IPS-11a (cell line): ENCODE measurements around the gene FHDC1.

Source experiments
- H3K4me3 ChIP-seq: one replicate; pipeline ENCODE4 v1.5.1; 2013; ENCODE audit warnings: low read depth, low read length, control low read depth

FHDC1 gene

DNA sequence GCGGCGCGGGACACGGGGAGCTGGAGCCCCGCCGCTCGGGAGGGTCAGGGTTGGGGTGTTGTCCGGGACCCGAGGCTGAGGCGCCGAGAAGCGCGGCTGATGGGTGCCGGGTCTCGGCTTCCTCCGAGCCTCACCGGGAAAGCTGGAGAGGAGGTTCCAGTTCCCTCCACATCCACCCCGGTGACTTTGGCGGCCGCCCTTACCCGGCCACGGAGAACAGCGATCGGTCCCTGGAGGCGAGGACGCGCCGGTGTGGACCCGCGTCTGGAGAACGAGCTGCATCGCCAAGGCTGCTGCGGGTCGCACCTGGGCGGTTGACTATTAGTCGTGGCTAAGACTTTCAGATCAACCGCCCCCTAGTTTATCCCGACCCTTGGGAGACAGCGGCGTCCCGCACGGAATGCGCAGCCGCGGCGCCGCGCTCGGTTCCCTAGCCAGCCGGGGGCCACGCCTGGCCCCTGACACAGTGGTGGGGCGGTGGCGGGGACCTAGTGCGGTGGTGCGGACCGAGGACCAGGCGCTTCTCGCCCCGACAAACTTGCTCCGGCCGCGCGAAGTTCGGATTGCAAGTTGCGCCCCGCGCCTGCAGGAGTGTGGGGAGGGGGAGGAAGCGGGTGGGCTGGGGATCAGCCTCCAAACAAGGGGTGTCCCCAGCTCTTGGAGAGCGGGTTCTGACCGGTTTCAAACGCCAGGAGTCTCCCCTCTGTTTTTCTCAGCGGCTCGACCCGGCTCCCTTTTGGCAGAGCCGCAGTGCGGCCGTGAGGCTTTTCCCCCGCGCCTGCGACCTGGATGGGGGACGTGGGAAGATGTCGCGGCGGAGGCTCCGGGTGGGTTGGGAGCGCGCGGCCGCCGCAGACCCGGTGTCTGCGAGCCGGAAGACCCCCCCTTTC lies 568 bp downstream of the FHDC1 start:
- H3K4me3 ChIP-seq: peak overlapping the region; percentile 81

DNA sequence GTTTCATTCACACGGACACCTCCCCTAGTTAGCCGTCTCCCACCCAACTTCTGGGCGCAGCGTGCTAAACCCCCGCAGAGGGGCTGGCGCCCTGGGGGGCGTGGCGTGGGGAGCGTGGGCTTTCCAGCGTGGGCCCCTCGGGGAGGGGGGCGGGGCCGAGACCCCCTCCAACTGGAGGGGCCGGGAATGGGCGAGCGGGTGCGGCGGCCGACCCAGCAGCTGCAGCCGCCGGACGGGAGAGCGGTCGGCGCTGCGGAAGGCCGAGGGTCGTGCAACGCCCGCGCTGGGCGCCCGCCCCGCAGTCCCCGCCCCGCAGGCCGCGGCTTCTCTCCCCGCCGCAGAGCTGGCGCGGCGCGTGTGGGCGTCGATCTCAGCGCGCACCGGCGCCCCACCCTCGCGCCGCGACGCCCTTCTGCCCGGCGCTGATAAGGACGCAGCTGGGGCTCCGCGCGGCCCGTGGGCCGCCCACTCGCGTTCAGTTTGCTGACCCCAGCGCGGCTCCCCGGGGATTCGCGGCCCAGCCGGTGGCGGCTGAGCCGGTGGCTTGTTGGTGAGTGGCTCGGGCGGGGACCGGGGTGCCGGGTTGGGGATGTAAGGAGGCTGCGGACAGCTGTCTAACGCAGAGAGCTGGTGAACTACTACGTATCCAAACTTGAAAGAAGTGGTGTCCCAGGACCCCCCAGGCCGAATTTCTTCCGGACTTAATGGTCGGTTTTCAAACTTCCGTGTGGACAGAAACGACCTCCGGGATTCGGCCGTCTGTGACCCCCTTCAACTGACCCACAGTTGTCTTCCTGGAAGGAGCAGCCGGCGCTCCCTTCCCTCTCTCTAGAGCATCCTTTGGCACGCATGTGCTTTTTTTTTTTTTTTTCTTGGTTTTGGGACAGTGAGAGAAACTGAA lies 1.5 kb downstream of the FHDC1 start:
- H3K4me3 ChIP-seq: peak overlapping the region; percentile 81

DNA sequence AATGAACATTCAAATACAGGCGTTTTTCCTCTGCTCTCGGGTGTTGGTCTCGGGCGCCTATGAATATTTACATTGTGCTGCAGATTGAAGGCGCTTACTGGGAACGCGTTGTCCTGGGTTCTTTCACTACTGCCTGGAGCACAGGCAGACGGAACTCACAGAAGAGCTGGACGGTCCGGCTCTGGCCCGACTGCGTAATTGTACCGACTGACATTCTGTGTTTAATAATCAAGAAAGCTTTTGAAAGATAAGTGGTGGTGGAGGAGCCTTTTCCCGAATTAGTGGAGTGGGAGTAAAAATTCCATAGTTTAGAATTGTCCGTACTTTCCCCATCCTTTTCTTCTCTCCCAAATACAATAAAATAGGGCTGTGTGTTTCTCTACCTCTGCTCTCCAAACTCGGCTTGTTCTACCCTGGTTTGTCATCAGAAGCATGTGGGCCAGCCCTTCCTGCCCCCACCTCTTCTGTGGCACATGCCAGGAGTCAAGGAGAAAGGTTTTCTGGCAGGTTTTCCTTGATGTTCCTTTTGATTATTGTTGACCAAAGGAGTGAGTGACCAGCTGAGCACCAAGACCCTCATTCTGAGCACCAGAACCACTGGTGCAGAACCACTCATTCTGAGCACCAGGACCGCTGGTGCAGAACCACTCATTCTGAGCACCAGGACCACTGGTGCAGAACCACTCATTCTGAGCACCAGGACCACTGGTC lies 2.3 kb downstream of the FHDC1 start:
- H3K4me3 ChIP-seq: peak overlapping the region; percentile 81

DNA sequence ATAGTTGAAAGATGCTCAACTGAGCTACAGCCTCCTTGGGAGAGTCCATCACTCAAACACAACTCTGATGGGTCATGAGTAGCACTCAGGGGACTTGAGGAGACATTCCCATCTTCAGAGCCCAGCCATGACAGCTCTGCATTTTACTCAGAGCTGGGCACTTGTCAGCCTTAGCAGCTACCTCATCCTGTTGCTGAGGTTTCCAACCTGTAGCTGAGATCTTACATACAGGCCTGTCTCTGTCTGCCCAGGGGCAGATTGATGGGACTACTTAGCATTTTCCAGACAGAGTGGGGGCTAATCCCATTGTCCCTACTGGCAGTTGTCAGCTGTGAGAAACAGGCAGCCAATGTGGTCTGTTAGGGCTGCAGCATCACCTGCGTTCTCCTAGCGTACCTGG lies 3.5 kb downstream of the FHDC1 start:
- no peak overlapping the region for H3K4me3 ChIP-seq

GRCh38 chr4:152940461-152940860 lies 4.3 kb downstream of the FHDC1 start:
- no peak overlapping the region for H3K4me3 ChIP-seq

DNA sequence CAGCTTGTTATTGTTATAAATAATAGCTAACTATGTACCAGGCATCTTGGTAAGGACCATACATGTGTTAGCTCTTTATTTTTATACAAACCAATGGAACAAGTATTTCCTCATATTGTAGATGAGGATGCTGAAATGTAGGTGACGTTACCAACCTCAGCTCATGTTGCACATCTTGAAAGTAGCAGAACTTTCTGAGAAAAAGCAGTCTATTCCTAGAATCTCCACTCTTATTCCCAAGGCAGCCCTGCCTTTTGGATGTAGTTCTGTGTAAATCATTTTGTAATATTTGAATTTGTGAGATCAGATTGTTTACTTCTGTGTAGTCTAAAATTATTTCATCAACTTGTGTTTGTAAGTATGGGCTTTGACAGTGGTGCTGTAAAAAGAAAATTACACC lies 5.3 kb downstream of the FHDC1 start:
- H3K4me3 ChIP-seq: no peak overlapping the region

- H3K4me3 ChIP-seq: no peak overlapping the region
Measured at GRCh38 chr4:152942346-152942745, 6.2 kb downstream of the FHDC1 start.

GRCh38 chr4:152943672-152944071 lies 7.5 kb downstream of the FHDC1 start:
- H3K4me3 ChIP-seq: no peak overlapping the region

- H3K4me3 ChIP-seq: no peak overlapping the region
Measured at GRCh38 chr4:152944666-152945320, 8.7 kb downstream of the FHDC1 start.

GRCh38 chr4:152945639-152946038 lies 9.5 kb downstream of the FHDC1 start:
- H3K4me3 ChIP-seq: no peak overlapping the region

DNA sequence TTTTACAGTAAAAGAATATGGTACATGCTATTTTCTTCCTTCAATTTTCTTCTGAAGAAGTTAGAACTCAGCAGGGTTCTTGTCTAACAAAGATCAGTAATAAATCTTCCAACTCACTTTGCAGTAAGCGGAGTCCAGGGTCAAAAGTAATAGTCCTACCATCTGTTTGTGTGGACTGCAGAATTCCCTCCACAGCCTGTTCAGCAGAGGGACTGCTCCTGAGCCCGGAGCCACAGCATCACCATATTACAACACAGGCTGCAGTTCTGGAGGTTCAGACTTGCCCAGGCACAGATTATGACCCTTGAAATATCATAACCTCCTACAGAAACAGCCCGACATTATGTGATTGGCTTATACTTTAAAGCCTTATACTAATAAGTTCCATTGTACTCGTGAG lies 10.3 kb downstream of the FHDC1 start:
- H3K4me3 ChIP-seq: no peak overlapping the region

- no peak overlapping the region for H3K4me3 ChIP-seq
Measured at GRCh38 chr4:152947311-152947710, 11.2 kb downstream of the FHDC1 start.

DNA sequence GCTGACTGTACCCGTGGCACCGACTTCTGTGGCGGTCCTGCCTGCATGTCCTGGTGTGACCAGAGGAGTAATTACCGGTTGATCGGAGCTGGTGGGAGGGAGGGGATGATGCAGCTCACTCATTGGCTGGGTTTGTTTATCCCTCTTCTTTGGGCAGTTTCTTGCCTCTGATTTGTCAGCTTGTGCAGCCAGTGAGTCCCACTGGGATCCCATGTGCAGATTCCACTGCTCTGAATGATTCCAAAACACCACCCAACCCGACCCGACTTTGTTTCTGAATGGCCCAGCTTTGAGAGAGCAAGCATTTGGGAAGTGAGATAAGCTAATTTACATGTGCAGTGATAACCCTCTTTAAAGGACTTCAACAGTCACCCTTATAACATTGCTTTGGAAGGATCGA lies 13.8 kb downstream of the FHDC1 start:
- no peak overlapping the region for H3K4me3 ChIP-seq

GRCh38 chr4:152950402-152951274 lies 14.5 kb downstream of the FHDC1 start:
- no peak overlapping the region for H3K4me3 ChIP-seq

DNA sequence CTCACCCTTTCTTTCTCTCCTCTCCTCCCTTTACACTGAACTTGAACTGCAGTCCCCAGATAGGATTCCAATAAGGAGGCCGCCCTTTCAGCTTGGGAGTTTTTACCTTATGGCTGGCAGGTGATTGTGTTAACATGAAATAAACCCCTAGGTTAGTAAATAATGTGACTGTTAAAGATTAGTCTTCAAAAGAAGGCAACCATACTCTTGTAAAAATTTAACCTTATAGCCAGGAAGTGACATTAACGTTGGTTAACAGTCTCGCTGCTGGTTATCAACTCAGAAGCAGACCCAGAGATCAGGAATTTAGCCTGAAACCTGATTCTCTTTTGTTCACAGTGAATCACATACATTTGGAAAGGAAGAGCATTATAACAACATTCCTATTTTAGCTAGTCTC lies 15.2 kb downstream of the FHDC1 start:
- H3K4me3 ChIP-seq: no peak overlapping the region

DNA sequence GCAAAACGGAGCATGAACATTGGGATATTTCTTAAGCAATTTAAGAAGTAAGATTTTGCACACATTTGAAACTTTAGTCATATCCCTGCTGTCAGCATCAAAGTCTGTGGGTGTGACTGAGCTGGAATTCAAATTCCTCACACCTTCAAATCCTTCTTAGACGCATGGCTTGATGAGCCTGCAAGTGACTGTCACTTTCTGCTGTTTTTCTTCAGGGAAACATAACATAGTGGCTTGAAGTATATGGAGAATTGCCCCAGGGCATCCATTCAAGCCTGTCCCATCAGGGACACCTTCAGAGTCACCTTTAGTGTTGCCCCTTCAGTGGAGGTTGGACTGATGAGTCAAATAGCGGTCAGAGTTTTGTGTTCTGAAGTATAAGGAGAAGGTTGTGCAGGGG lies 17.4 kb downstream of the FHDC1 start:
- H3K4me3 ChIP-seq: no peak overlapping the region

DNA sequence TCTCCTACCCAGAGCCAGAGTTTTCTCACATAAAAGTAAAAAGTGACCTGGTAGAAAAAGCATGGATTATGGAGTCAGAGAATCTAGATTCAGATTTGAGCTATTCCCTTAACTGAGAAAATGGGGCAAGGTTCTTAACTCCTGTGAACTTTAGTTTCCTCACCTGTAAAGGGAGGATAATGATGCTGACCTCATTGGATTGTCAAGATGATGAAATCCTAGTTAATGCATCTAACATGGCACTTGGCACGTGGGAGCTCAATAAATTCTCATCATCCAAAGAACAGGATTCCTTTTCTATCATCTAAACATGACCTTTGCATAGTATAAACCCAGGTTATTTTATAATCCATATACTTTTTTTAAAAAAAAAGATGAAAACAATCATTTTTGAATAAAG lies 18.6 kb downstream of the FHDC1 start:
- H3K4me3 ChIP-seq: no peak overlapping the region

- no peak overlapping the region for H3K4me3 ChIP-seq
Measured at GRCh38 chr4:152956147-152956546, 20.0 kb downstream of the FHDC1 start.

DNA sequence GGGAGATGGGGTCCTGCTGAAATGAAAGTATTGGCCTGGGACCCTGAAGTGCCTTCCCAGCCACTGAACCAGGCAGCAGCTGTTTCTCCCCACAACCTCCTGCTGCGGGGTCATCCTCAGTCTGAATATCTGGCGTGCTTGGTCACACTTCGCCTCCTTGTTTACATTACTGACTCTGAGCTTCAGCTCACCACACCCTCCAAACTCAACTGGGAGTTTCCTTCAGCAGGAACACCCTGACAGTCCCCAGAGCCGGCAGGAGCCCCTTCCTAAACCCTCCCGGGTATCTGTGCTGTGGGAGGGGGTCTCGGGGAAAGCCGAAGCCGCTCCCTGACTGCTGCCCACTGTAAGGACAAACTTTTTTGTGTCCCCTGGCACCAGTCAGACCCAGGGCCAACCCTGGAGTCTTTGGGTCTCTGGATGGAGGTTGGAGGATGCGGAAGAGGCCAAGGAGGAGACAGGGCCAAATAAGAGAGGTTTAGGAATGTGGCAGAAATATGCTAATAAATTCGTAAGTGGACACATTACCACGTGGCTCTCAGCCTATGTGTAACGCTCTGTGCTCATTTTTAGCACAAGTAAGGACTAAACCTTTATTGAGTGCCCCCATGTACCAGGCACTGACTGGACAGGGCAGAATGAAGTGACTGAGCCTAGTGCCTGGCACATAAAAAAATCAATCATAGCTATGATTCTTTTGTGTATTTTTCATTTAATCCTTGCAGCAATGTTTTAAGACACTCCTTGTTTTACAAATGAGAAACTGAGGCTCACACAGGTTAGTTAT lies 20.7 kb downstream of the FHDC1 start:
- H3K4me3 ChIP-seq: no peak overlapping the region
